ENCODE results near the gene CATSPERE.

DNA sequence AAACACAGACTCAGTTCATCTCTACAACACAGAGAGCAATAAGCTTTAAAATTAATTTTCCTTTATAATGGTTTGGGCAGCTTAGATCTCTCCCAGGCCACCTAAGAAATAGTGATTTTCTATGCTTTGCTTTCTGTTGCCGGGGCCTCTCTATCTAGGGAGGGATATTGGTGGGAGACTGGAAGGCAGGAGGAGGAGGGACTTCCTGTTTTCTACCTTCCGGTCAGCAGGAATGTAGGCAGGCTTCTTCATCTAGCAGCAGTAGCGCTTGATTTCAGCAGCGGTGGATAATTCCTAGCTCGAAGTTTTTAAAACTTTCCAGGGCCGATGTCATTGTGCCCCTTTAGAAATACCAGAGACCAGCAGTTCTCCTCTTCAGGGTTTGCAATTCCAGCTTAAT is 186.7 kb downstream of the CATSPERE start:
- no peak for TF ChIP-seq POLR2A (IDR thresholded peaks at IDR 0.05)
- TF ChIP-seq, protein P1, sequence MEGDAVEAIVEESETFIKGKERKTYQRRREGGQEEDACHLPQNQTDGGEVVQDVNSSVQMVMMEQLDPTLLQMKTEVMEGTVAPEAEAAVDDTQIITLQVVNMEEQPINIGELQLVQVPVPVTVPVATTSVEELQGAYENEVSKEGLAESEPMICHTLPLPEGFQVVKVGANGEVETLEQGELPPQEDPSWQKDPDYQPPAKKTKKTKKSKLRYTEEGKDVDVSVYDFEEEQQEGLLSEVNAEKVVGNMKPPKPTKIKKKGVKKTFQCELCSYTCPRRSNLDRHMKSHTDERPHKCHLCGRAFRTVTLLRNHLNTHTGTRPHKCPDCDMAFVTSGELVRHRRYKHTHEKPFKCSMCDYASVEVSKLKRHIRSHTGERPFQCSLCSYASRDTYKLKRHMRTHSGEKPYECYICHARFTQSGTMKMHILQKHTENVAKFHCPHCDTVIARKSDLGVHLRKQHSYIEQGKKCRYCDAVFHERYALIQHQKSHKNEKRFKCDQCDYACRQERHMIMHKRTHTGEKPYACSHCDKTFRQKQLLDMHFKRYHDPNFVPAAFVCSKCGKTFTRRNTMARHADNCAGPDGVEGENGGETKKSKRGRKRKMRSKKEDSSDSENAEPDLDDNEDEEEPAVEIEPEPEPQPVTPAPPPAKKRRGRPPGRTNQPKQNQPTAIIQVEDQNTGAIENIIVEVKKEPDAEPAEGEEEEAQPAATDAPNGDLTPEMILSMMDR (IDR thresholded peaks at IDR 0.05): no peak
